ENCODE data around the gene RIPK4. TPM values are rescaled to one million over a fixed set of nuclear protein-coding genes. Genes with fewer than 3 reads are reported as not detected.

The RIPK4 gene
- total RNA-seq, 1 donor from 2014 or later = 34.0 TPM

- no peak for TF ChIP-seq CTCF (IDR thresholded peaks at IDR 0.05; ENCODE audit: insufficient read depth, low read length, severe bottlenecking)
- H3K36me3 ChIP-seq (ENCODE audit: control insufficient read depth, insufficient read depth, low read length) = no peaks in the 10 kb centered on the region
- DNase-seq (ENCODE audit: low read depth) (no peak), FAIRE-seq (no peak)
- no peaks in the 10 kb centered on the region for H3K27me3 ChIP-seq (ENCODE audit: control insufficient read depth, insufficient read depth, low read length)
- no peak overlapping the region for H3K4me3 ChIP-seq (ENCODE audit: low read depth, low read length)
Observed at GRCh38 chr21:41722052-41723018, 44.5 kb downstream of the RIPK4 start.

- DNase-seq (ENCODE audit: low read depth) (no peak), FAIRE-seq (peak; percentile 50)
- no peak for TF ChIP-seq CTCF (IDR thresholded peaks at IDR 0.05; ENCODE audit: insufficient read depth, low read length, severe bottlenecking)
- Histone ChIP-seq H3K27me3 (ENCODE audit: control insufficient read depth, insufficient read depth, low read length) (no peaks in the 10 kb centered on the region), H3K36me3 (ENCODE audit: control insufficient read depth, insufficient read depth, low read length) (no peaks in the 10 kb centered on the region), H3K4me3 (ENCODE audit: low read depth, low read length) (no peak overlapping the region)
Observed at GRCh38 chr21:41720250-41720649, 46.6 kb downstream of the RIPK4 start.

DNA sequence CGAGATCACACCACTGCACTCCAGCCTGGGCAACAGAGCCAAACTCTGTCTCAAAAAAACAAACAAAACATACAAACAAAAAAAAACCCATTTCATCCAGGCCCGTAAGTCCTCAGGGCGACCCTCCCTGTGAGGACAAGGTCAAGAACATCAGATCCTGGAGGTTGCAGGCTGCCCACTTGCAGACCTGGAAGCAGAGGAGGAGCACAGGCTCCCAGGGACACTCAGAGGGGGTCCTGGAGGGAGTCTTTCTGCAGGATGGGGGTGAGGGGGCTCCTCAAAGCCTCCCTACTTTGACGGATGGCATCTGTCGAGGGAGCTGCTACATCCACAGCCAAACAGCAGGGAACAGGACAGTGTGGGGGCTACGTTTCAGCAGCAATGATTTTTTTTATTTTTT, 47.2 kb downstream of the RIPK4 start:
- no peak for TF ChIP-seq CTCF (IDR thresholded peaks at IDR 0.05; ENCODE audit: insufficient read depth, low read length, severe bottlenecking)
- no peak for FAIRE-seq
- DNase-seq (ENCODE audit: low read depth) = no peak
- Histone ChIP-seq H3K27me3 (ENCODE audit: control insufficient read depth, insufficient read depth, low read length) (no peaks in the 10 kb centered on the region), H3K36me3 (ENCODE audit: control insufficient read depth, insufficient read depth, low read length) (no peaks in the 10 kb centered on the region), H3K4me3 (ENCODE audit: low read depth, low read length) (no peak overlapping the region)

- DNase-seq (ENCODE audit: low read depth) (no peak), FAIRE-seq (no peak)
- no peaks in the 10 kb centered on the region for H3K27me3 ChIP-seq (ENCODE audit: control insufficient read depth, insufficient read depth, low read length)
- H3K36me3 ChIP-seq (ENCODE audit: control insufficient read depth, insufficient read depth, low read length) = no peaks in the 10 kb centered on the region
- no peak for TF ChIP-seq CTCF (IDR thresholded peaks at IDR 0.05; ENCODE audit: insufficient read depth, low read length, severe bottlenecking)
- no peak overlapping the region for H3K4me3 ChIP-seq (ENCODE audit: low read depth, low read length)
Observed at GRCh38 chr21:41717573-41718330, 49.1 kb downstream of the RIPK4 start.

- H3K4me3 ChIP-seq (ENCODE audit: low read depth, low read length) = no peak overlapping the region
- H3K27me3 ChIP-seq (ENCODE audit: control insufficient read depth, insufficient read depth, low read length) = no peaks in the 10 kb centered on the region
- FAIRE-seq (no peak), DNase-seq (ENCODE audit: low read depth) (no peak)
- H3K36me3 ChIP-seq (ENCODE audit: control insufficient read depth, insufficient read depth, low read length) = no peaks in the 10 kb centered on the region
- no peak for TF ChIP-seq CTCF (IDR thresholded peaks at IDR 0.05; ENCODE audit: insufficient read depth, low read length, severe bottlenecking)
Observed at GRCh38 chr21:41716751-41717150, 50.1 kb downstream of the RIPK4 start.
